GM06990 (cell line): ENCODE measurements around the gene EIF4G3.

ENCODE experiments used
- DNase-seq: peaks from one replicate; pipeline ENCODE4 v3.0.0-alpha.2; 2011; ENCODE audit not compliant: insufficient read length; ENCODE audit errors: extremely low read depth
- H3K27me3 ChIP-seq: replicated peaks from 2 replicates; pipeline ENCODE4 v1.6.0; 2011; ENCODE audit warnings: low read length; ENCODE audit not compliant: control insufficient read depth, insufficient read depth
- H3K36me3 ChIP-seq: 2 replicates; pipeline ENCODE4 v1.5.1; 2011; ENCODE audit warnings: low read length; ENCODE audit not compliant: control insufficient read depth, insufficient read depth
- H3K4me3 ChIP-seq: replicated peaks from 2 replicates; pipeline ENCODE4 v1.5.1; 2011; ENCODE audit warnings: low read depth, mild to moderate bottlenecking, control low read depth, low read length
- TF ChIP-seq, protein P1 (sequence below): IDR thresholded peaks from 2 replicates; pipeline ENCODE4 v1.5.1; 2011; ENCODE audit warnings: low read length, control low read depth, mild to moderate bottlenecking, inconsistent platforms; ENCODE audit not compliant: insufficient read depth, poor library complexity, severe bottlenecking

EIF4G3 gene

DNA sequence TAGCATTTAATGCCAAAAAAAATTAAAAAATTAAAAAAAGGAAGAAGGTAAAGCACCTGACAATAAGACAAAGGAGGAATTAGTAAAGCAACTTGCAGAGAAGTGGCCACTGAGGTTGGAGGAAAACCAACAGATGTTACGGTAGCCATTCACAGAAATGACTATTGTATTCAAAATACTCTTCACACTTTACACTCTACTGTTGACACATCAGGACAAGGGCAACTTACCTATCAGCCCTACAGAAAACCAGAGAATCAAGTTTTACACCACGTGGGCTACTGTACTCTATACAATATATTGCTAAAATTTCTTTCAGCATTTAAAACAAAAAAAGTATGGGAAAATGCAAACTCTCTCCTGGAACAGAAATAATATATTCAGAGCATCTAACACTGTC is 70.0 kb downstream of the EIF4G3 start:
- no peaks in the 10 kb centered on the region; the same call in none of the 2 replicates for H3K36me3 ChIP-seq

DNA sequence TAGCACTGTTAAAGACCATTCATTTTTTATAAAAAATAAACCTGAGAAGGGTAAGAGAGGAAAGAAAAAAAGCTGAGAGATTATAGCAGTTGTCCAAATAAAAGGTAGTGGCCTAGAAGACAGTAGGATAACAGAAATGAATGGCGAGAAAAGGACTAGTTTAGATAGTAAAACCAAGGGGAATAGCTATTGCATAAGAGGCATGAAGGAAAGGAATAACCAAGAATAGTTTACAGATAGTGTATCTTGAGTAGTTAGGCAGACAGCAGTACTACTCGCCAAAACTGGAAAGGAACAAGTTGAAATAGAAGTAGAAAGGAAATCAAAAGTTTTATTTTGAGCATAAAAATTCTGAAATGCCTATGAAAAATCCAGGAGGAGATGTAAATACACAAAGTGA is 70.5 kb downstream of the EIF4G3 start:
- DNase-seq: no peak
- Histone ChIP-seq H3K36me3 (no peaks in the 10 kb centered on the region; the same call in none of the 2 replicates), H3K4me3 (no peak overlapping the region), H3K27me3 (no peaks in the 10 kb centered on the region)
- TF ChIP-seq, protein P1, sequence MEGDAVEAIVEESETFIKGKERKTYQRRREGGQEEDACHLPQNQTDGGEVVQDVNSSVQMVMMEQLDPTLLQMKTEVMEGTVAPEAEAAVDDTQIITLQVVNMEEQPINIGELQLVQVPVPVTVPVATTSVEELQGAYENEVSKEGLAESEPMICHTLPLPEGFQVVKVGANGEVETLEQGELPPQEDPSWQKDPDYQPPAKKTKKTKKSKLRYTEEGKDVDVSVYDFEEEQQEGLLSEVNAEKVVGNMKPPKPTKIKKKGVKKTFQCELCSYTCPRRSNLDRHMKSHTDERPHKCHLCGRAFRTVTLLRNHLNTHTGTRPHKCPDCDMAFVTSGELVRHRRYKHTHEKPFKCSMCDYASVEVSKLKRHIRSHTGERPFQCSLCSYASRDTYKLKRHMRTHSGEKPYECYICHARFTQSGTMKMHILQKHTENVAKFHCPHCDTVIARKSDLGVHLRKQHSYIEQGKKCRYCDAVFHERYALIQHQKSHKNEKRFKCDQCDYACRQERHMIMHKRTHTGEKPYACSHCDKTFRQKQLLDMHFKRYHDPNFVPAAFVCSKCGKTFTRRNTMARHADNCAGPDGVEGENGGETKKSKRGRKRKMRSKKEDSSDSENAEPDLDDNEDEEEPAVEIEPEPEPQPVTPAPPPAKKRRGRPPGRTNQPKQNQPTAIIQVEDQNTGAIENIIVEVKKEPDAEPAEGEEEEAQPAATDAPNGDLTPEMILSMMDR: no peak

More for the DNA sequence above, 70.0 kb downstream of the EIF4G3 start:
- no peak for DNase-seq
- H3K4me3 ChIP-seq: no peak overlapping the region
- no peaks in the 10 kb centered on the region for H3K27me3 ChIP-seq
- TF ChIP-seq, protein P1: no peak

DNA sequence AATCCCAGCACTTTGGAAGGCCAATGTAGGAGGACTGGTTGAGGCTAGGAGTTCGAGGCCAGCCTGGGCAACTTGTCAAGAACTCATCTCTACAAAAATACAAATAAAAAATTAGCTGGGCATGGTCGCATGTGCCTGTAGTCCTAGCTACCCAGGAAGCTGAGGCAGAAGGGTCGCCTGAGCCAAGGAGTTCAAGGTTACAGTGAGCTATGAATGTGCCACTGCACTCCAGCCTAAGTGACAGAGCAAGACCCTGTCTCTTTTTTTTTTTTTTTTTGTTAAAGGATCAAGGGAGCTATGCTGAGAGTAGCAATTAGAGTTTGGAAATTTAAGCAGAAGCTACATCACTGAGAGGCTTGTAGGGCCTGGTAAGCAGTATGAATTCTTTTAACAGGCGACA is 70.9 kb downstream of the EIF4G3 start:
- TF ChIP-seq, protein P1: no peak
- H3K27me3 ChIP-seq: no peaks in the 10 kb centered on the region
- H3K36me3 ChIP-seq: no peaks in the 10 kb centered on the region; the same call in none of the 2 replicates
- no peak for DNase-seq
- H3K4me3 ChIP-seq: no peak overlapping the region

DNA sequence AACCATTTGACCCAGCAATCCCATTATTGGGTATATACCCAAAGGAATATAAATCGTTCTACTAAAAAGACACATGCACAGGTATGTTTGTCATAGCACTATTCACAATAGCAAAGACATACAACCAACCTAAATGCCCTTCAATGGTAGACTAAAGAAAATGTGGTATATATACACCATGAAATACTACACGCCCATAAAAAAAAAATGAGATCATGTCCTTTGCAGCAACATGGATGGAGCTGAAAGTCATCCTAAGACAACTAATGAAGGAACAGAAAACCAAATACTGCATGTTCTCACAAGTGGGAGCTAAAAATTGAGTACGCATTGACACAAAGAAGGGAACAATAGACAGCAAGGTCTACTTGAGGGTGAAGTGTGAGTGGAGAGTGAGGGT is 72.0 kb downstream of the EIF4G3 start:
- no peaks in the 10 kb centered on the region; the same call in none of the 2 replicates for H3K36me3 ChIP-seq
- H3K4me3 ChIP-seq: no peak overlapping the region
- TF ChIP-seq, protein P1: no peak
- H3K27me3 ChIP-seq: no peaks in the 10 kb centered on the region
- DNase-seq: no peak

GRCh38 chr1:21100481-21100921 is 76.2 kb downstream of the EIF4G3 start:
- Histone ChIP-seq H3K36me3 (peaks cover 2% of the 10 kb centered on the region), H3K4me3 (no peak overlapping the region), H3K27me3 (no peaks in the 10 kb centered on the region)
- TF ChIP-seq, protein P1: no peak
- no peak for DNase-seq

GRCh38 chr1:21099869-21100131 is 76.9 kb downstream of the EIF4G3 start:
- TF ChIP-seq, protein P1: no peak
- no peak for DNase-seq
- Histone ChIP-seq H3K4me3 (no peak overlapping the region), H3K27me3 (no peaks in the 10 kb centered on the region), H3K36me3 (peaks cover 2% of the 10 kb centered on the region; the same call in 1 of the 2 replicates)
